Transverse colon (tissue), 4 donors: ENCODE data around the gene LAPTM5.

ENCODE experiments used
- POLR2A ChIP-seq: fragments of 450-650 bp; IDR thresholded peaks from one replicate; pipeline ENCODE4 v1.6.1; 2016; ENCODE audit warnings: antibody characterized with exemption, mild to moderate bottlenecking, moderate library complexity
- POLR2AphosphoS5 ChIP-seq, 3 donors: sonication (generic); formaldehyde crosslinking; IDR thresholded peaks; one replicate each; pipeline ENCODE4 v1.6.1; 2016; ENCODE audit warnings: antibody characterized with exemption in 3 of 3
- TF ChIP-seq, protein P1 (sequence below), 5 experiments: fragments of 200-600 bp in 3 of 5; fragments of 450-650 bp in 2 of 5; sonication (generic) in 3 of 5; IDR thresholded peaks; 1 replicate in 2 of 5; 2 replicates in 3 of 5; pipeline ENCODE4 v1.5.1; 2016 to 2017; ENCODE audit warnings: antibody characterized with exemption in 5 of 5, inconsistent platforms in 3 of 5, mild to moderate bottlenecking in 2 of 5, moderate library complexity in 1 of 5

DNA sequence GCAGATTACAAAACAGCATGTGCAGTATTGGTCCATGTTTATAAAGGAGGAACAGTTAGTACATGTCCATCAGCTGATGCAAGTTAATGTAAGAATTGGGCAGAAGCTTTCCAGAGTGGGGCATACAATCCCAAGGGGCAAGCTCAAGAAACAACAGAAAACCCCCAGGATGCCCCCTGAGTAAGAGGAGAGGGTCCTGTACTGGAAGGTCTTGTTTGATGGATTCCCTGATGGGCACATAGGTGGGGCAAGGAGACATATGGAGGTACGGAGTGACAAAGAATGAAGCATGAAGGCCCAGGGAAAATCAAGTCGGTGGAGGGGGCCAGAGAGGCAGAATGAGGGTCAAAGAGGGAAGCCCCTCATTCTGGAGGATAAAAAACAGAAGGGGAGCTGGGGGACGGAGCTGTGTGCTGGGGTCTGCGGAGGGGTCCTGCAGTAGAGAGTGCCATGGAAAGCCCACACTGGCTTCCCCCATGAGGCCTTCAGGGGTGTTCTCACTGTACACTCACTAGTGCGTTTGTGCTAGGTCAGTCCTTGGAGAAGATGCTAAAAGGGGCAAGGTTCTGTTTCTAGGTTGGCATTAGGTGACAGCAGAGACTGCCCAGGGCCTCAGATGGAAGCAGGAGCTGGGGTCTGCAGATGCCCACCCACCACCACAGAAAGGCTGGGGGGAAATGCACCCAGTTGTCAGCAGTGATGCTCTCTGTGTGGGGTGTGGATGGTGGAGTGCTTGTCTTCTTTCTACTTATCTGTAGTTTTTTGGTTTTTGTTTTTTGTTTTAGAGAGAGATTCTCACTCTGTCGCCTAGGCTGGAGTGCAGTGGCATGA is 21.7 kb downstream of the LAPTM5 start:
- TF ChIP-seq, protein P1, sequence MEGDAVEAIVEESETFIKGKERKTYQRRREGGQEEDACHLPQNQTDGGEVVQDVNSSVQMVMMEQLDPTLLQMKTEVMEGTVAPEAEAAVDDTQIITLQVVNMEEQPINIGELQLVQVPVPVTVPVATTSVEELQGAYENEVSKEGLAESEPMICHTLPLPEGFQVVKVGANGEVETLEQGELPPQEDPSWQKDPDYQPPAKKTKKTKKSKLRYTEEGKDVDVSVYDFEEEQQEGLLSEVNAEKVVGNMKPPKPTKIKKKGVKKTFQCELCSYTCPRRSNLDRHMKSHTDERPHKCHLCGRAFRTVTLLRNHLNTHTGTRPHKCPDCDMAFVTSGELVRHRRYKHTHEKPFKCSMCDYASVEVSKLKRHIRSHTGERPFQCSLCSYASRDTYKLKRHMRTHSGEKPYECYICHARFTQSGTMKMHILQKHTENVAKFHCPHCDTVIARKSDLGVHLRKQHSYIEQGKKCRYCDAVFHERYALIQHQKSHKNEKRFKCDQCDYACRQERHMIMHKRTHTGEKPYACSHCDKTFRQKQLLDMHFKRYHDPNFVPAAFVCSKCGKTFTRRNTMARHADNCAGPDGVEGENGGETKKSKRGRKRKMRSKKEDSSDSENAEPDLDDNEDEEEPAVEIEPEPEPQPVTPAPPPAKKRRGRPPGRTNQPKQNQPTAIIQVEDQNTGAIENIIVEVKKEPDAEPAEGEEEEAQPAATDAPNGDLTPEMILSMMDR (IDR thresholded peaks at IDR 0.05): no peak
- TF ChIP-seq POLR2A (no peak), POLR2AphosphoS5 (IDR thresholded peaks at IDR 0.05) (no peak)
